ENCODE measurements around the gene PDE4D. TPM values are rescaled to one million over a fixed set of nuclear protein-coding genes. Genes with fewer than 3 reads are reported as not detected.

The PDE4D gene
- total and polyA plus RNA-seq, 10 of the 15 experiments (the other 5 are each of a cell fraction or from before 2014, with no cell fraction given): 0.87 to 4.1 (median 2.2) TPM

DNA sequence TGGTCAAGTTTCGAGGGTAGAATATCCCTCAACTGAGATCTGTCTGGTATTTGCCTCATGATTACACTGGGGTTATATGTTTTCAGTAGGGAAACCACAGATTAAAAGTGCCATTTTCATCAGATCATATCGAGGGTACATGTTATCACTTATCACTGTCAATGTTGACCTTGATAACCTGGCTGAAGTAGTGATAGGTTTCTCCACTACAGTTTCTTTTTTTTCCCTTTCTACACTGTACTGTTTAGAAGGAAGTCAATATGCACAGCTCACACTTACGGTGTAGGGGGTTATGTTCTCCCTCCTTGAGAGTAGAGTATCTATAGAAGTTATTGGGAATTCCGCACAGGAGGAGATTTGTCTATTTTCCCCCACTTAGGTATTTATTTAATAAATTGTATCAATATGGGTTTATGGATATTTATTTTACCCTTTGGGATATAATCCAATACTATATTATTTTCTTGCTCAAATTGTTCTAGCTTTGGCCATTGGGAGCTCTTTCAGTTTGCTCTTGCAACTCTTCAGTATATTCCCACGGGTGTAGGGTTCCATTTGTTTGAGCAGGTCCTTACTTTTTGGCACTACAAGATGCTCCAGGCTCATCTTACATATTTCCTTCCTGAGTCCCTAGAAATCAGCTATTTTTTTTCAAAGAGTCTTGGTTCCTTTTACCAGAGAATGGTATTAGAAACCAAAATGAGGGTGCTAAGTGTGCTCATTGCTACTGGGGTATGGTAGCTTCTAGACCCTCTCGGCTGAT lies 866.2 kb downstream of the PDE4D start:
- Histone ChIP-seq H3K36me3 (ENCODE audit: control insufficient read depth in 2 of 2, insufficient read depth in 2 of 2, low read length in 1 of 2) (no peaks in the 10 kb centered on the region), H3K4me1 (ENCODE audit: control insufficient read depth, insufficient read depth, low read length) (no peaks in the 10 kb centered on the region), H3K9me3 (replicated peaks; ENCODE audit: control insufficient read depth, insufficient read depth, low read length) (no peaks in the 10 kb centered on the region), H4K20me1 (ENCODE audit: control insufficient read depth, insufficient read depth) (no peaks in the 10 kb centered on the region), H3K4me3 (no peak overlapping the region), H3K27ac (ENCODE audit: control insufficient read depth, insufficient read depth) (no peak overlapping the region), H3K9ac (ENCODE audit: control insufficient read depth, insufficient read depth, low read length) (no peak overlapping the region), H3K27me3 (replicated peaks in 1 of 2; ENCODE audit: control insufficient read depth in 2 of 2, insufficient read depth in 2 of 2, low read length in 1 of 2) (no peaks in the 10 kb centered on the region), H3K79me2 (ENCODE audit: control insufficient read depth, insufficient read depth, low read length) (no peaks in the 10 kb centered on the region), H3K4me2 (ENCODE audit: control insufficient read depth, insufficient read depth) (no peak overlapping the region), H2AFZ (ENCODE audit: control insufficient read depth, low read depth, low read length) (no peak overlapping the region)
- no peak for FAIRE-seq
- ChIA-PET POLR2A (no interaction called here), RAD21 (ENCODE audit: unreplicated experiment) (interaction anchor here (1.0 kb wide), 1 partner anchor 9 kb away, joined by 3 read pairs; no protein-coding TSS in a partner anchor), CTCF (interaction anchor here (1.2 kb wide), 1 partner anchor 76 kb away, joined by 4 read pairs; no protein-coding TSS in a partner anchor), SMC1A (ENCODE audit: uncharacterized antibody, unreplicated experiment) (interaction anchor here (1.3 kb wide), 1 partner anchor 9 kb away, joined by 4 read pairs; no protein-coding TSS in a partner anchor)
- TF ChIP-seq RELA (IDR thresholded peaks at IDR 0.05; ENCODE audit: borderline replicate concordance, partially characterized antibody): no peak
- TF ChIP-seq, protein P1, sequence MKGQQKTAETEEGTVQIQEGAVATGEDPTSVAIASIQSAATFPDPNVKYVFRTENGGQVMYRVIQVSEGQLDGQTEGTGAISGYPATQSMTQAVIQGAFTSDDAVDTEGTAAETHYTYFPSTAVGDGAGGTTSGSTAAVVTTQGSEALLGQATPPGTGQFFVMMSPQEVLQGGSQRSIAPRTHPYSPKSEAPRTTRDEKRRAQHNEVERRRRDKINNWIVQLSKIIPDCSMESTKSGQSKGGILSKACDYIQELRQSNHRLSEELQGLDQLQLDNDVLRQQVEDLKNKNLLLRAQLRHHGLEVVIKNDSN (IDR thresholded peaks at IDR 0.05; ENCODE audit: borderline replicate concordance, extremely low read length, insufficient read depth, low read depth, low read length): no peak
- TF ChIP-seq, protein P2, sequence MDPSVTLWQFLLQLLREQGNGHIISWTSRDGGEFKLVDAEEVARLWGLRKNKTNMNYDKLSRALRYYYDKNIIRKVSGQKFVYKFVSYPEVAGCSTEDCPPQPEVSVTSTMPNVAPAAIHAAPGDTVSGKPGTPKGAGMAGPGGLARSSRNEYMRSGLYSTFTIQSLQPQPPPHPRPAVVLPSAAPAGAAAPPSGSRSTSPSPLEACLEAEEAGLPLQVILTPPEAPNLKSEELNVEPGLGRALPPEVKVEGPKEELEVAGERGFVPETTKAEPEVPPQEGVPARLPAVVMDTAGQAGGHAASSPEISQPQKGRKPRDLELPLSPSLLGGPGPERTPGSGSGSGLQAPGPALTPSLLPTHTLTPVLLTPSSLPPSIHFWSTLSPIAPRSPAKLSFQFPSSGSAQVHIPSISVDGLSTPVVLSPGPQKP (IDR thresholded peaks at IDR 0.05; ENCODE audit: low read depth, low read length): no peak
- TF ChIP-seq NR2C1 (IDR thresholded peaks at IDR 0.05): no peak
- TF ChIP-seq CHD4 (IDR thresholded peaks at IDR 0.05): no peak
- TF ChIP-seq, protein P3, sequence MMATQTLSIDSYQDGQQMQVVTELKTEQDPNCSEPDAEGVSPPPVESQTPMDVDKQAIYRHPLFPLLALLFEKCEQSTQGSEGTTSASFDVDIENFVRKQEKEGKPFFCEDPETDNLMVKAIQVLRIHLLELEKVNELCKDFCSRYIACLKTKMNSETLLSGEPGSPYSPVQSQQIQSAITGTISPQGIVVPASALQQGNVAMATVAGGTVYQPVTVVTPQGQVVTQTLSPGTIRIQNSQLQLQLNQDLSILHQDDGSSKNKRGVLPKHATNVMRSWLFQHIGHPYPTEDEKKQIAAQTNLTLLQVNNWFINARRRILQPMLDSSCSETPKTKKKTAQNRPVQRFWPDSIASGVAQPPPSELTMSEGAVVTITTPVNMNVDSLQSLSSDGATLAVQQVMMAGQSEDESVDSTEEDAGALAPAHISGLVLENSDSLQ (IDR thresholded peaks at IDR 0.05): no peak
- TF ChIP-seq IKZF1 (conservative IDR thresholded peaks at IDR 0.05): no peak
- DNase-seq (ENCODE audit: low read depth, low spot score): no peak
- WGBS (ENCODE audit: insufficient coverage, insufficient replicate concordance, low lambda C conversion rate, missing lambda C conversion rate): 32% methylated on average over 6 of the region's 6 CpGs
- ATAC-seq: no peak
- no TSS peak for BruUV-seq (replicated peaks)
- in situ Hi-C loops (cut with MboI): no loop called here
- intact Hi-C loops (cut with micrococcal nuclease; ENCODE audit: unreplicated experiment): no loop called here

Measured in GM12878 (cell line).